ENCODE data around the gene PLXDC2.

The PLXDC2 gene

DNA sequence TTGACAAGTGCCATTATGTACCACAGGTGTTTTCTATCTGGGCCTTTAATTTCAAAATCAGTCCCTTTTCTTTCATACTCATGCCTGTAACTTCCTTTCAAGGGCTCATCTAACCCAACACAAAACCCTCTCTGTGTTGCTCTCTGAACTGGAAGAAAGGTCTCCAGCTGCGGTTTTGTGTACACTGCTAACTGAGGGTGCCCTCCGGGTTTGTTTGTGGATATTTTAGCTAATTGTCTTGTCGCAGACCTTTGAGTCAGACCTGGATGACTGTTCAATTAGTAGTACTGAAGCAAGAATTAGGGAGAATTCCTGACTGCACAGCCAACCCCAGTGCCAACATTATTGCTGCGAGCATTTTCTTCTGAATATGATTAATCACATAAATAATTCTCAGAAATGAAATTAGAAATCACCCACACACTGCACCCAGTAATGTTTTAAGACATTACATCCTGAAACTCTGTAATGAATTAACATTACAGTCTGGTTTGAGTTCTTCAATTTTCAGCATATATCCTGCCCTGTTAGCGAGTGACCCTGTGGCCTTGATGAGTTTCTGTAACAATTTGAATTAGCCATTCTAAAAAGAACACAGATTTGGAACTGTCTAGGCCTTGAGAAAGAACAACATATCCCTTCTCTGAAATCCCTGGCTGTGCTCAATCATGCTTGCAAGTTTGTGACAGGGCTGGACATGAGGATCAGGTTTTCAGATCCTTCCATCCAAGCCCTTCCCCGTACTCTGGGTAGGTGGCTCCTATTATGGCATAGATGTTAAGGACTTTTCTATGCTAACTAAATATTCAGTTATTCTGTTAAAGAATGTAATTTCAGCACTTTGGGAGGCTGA, 460.1 kb downstream of the PLXDC2 start:
- DNase-seq (ENCODE audit: low spot score), result no peak

DNA sequence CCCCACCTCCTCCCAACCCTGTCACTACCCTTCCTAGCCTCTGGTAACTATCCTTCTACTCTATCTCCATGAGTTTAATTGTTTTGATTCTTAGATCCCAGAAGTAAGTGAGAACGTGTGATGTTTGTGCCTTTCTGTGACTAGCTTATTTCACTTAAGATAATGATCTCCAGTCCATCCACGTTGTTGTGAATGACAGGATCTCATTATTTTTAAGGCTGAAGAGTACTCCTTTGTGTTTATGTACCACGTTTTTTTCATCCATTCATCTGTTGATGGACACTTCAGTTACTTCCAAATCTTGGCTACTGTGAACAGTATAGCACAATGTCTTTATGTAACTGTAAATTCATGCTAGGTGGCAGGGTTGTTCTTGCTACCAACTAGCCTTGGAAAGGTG, 461.6 kb downstream of the PLXDC2 start:
- DNase-seq (ENCODE audit: low spot score), result no peak

DNA sequence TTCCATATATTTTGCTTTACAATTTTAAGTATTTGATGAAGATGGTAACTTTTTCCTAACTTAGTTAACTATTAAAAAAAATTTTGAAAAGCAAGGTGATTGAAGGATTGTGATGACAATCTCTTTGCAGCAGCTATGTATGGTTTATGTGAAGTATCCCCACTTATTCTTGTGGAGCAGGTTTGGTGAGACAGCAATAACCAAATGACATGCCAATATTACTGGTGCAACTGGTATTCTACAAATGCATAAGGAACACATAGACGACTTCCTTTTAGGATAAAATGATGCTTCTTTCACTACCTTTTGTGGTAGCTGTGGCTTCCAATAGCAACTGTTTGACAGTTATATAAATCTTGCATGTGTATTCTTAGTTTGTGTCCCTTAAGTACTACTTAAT, 465.3 kb downstream of the PLXDC2 start:
- no peak for DNase-seq (ENCODE audit: low spot score)

GRCh38 chr10:20287586-20287985, 471.4 kb downstream of the PLXDC2 start:
- no peak for DNase-seq (ENCODE audit: low spot score)

DNA sequence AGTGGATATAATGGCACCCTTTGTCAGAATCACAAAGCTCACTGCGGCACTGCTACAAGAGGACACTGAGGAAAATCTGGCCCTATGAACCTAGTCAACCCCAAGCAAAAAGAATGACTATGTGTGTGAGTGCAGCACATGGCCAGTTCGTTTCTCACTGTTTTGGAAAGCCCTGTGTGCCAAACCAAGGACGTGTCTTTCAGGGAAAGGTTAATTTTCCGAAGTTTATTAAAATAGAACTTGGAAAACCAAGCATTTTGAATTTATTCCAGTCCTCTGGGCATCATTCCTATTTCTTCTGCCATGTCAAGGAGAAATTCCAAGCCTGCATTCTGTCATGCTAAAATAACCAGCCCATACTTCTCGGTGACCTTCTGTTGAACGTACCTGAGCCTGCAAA, 471.8 kb downstream of the PLXDC2 start:
- DNase-seq (ENCODE audit: low spot score), result no peak

DNA sequence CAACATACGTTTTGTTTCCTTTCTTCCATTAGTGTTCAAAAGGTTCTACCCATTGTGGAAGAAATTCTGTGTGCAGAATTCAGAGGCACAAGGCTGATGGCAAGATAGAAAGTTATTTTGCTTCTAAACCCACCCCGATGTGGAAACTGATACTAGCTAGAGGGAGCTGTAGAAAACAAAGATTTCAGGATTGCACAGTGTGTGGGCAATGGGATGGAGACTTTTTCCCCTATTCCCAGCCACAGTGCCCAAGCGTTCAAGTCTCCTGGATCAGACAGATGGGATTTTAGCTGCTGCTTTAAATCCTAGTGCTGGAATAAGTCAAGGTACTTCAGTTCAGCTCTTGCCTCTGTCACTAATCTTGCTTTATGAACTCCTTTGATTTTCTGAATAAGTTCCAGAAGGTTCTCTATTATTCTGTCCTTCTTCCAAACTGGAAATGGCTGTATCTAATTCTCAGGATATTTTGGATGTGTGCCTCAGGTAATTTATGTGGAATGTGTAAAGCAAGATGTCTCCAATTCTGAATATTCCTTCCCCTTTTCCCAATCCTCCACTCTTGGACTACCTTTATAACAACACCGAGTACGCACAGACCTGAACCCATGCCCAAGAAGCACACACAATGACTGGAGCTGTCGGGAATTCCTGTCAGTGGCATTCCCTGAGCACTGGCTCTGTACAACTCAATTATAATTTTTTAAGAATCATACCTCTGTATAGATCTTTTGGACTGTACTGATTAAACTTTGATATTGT, 473.0 kb downstream of the PLXDC2 start:
- DNase-seq (ENCODE audit: low spot score), result no peak

GRCh38 chr10:20298417-20298816, 482.2 kb downstream of the PLXDC2 start:
- DNase-seq (ENCODE audit: low spot score), result no peak

GRCh38 chr10:20299034-20299736, 483.0 kb downstream of the PLXDC2 start:
- DNase-seq (ENCODE audit: low spot score), result no peak

DNA sequence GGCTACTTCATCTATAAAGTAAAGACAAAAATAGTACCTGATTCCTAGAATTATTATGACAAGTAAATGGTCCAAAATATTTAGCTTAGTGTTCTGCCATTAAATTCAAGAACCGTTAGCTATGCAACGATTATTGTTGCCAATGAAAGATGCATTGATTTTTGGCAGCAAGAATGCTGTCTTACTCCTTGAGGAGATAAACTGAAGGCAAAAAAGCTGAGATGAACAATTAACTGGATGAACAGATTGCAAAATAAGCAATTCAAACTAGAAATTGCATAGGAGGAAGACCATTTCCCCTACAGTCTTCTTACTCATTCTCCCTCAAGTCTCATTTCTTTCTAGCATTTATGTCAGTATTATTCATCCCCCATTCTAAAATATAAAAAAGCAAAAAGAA, 484.5 kb downstream of the PLXDC2 start:
- DNase-seq (ENCODE audit: low spot score), result no peak

- no peak for DNase-seq (ENCODE audit: low spot score)
Measured at GRCh38 chr10:20302033-20302432, 485.8 kb downstream of the PLXDC2 start.

- DNase-seq (ENCODE audit: low spot score), result no peak
Measured at GRCh38 chr10:20303453-20304152, 487.4 kb downstream of the PLXDC2 start.

- no peak for DNase-seq (ENCODE audit: low spot score)
Measured at GRCh38 chr10:20313665-20314064, 497.4 kb downstream of the PLXDC2 start.

- DNase-seq (ENCODE audit: low spot score), result no peak
Measured at GRCh38 chr10:20314431-20314830, 498.2 kb downstream of the PLXDC2 start.

GRCh38 chr10:20327954-20328353, 511.7 kb downstream of the PLXDC2 start:
- no peak for DNase-seq (ENCODE audit: low spot score)

DNA sequence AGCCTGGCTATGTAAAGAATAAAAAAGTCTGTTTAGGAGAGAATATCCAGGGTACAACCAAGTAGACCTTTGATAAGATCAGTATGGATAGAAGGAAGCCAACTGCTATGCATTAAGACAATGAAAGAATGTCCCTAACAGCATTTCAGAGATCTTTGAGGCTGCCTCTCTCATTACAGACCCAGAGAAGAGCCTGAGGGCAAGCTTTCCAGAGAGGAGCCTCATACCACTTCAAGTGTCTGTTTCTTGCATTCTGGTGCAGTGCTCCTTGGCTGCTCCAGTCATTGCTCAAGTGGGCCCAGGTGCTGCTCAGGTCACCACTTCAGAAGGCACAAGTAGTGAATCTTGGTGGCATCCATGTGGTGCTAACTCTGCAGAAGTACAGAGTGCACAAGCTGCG, 514.0 kb downstream of the PLXDC2 start:
- DNase-seq (ENCODE audit: low spot score), result no peak

DNA sequence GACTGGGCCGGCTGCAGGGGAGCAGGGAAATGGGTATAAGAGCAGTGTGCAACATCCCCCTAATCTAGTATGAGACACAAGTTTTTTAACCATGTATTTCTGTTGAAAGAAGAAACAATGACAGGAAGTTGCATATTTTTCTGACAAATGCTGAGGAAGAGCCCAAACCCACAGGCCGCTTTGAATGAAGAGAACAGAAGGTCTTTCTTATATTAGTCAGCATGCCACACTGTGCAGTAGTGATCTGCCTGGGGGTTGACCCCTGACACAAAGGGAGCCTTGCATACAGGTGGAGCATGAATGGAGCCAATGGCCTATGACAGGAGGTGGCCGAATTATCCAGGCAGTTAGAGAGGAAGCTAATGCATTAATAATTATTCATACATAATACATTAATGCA, 518.3 kb downstream of the PLXDC2 start:
- no peak for DNase-seq (ENCODE audit: low spot score)
